HL-60 (cell line): ENCODE results near the gene PEAK3.

ENCODE experiments used
- DNase-seq, 2 experiments: peaks; one replicate each; pipeline ENCODE4 v3.0.0-alpha.2; 2010 to 2020; ENCODE audit warnings: low read depth in 1 of 2, low spot score in 1 of 2
- H3K27ac ChIP-seq: fragments of 250-450 bp; sonication (Bioruptor Pico); replicated peaks from 2 replicates; pipeline ENCODE4 v1.5.1; 2020; ENCODE audit warnings: mild to moderate bottlenecking, moderate library complexity
- H3K27me3 ChIP-seq: fragments of 250-450 bp; sonication (Bioruptor Pico); 2 replicates; pipeline ENCODE4 v1.5.1; 2021; ENCODE audit warnings: mild to moderate bottlenecking, moderate library complexity; ENCODE audit not compliant: insufficient read depth, poor library complexity, severe bottlenecking
- H3K4me3 ChIP-seq: replicated peaks from 2 replicates; pipeline ENCODE4 v1.5.1; 2011; ENCODE audit warnings: mild to moderate bottlenecking, control low read depth, low read length; ENCODE audit not compliant: insufficient read depth
- CTCF ChIP-seq: IDR thresholded peaks from one replicate; pipeline ENCODE4 v1.5.1; 2011; ENCODE audit warnings: low read length, control low read depth, inconsistent platforms; ENCODE audit not compliant: insufficient read depth
- GABPA ChIP-seq: IDR thresholded peaks from 2 replicates; pipeline ENCODE4 v1.6.1; 2012; ENCODE audit warnings: low read depth
- POLR2AphosphoS5 ChIP-seq: IDR thresholded peaks from 2 replicates; pipeline ENCODE4 v1.6.1; 2012; ENCODE audit warnings: low read depth
- REST ChIP-seq: IDR thresholded peaks from 2 replicates; pipeline ENCODE4 v1.6.1; 2012; ENCODE audit warnings: low read depth; ENCODE audit not compliant: insufficient replicate concordance
- SPI1 ChIP-seq: IDR thresholded peaks from 2 replicates; pipeline ENCODE4 v1.6.1; 2012; ENCODE audit warnings: low read depth, mild to moderate bottlenecking, borderline replicate concordance

Gene PEAK3

GRCh38 chr19:2259336-2259735, 22.6 kb downstream of the PEAK3 start:
- H3K27ac ChIP-seq, result no peak overlapping the region

GRCh38 chr19:2255982-2256685, 25.8 kb downstream of the PEAK3 start, which contains the start of gene JSRP1:
JSRP1 (minus strand) TSS chr19:2256417; CDS start chr19:2255314, 1,103 bp downstream.
- Histone ChIP-seq H3K4me3 (no peak within 1 kb of the TSS), H3K27ac (no peak within 1 kb of the TSS), H3K27me3 (peaks cover 15% of the 10 kb centered on the region)
- no peak for TF ChIP-seq GABPA
- TF ChIP-seq POLR2AphosphoS5, result no peak
- TF ChIP-seq REST, result no peak
- TF ChIP-seq SPI1, result no peak
- TF ChIP-seq CTCF, result no peak
- DNase-seq, result no peak

More at GRCh38 chr19:2259336-2259735, 22.6 kb downstream of the PEAK3 start:
- TF ChIP-seq CTCF (no peak), POLR2AphosphoS5 (no peak), SPI1 (no peak), REST (no peak), GABPA (no peak)
- no peaks in the 10 kb centered on the region for H3K27me3 ChIP-seq
- H3K4me3 ChIP-seq, result no peak overlapping the region
- no peak for DNase-seq

GRCh38 chr19:2255112-2255845, 26.7 kb downstream of the PEAK3 start:
- Histone ChIP-seq H3K27ac (no peak overlapping the region), H3K4me3 (no peak overlapping the region), H3K27me3 (peaks cover 20% of the 10 kb centered on the region)
- DNase-seq, result no peak
- TF ChIP-seq GABPA (no peak), CTCF (no peak), SPI1 (no peak), POLR2AphosphoS5 (no peak), REST (no peak)
